GM12878 (cell line): ENCODE measurements around the gene LTBP4. TPM values are rescaled to one million over a fixed set of nuclear protein-coding genes. Genes with fewer than 3 reads are reported as not detected.

Source experiments
- BMI1 ChIP-seq: fragments of 450-650 bp; IDR thresholded peaks from 2 replicates; pipeline ENCODE4 v1.6.1; 2016; ENCODE audit warnings: mild to moderate bottlenecking, moderate library complexity, borderline replicate concordance
- CHD1 ChIP-seq: IDR thresholded peaks from 2 replicates; pipeline ENCODE4 v1.6.1; 2012; ENCODE audit warnings: low read depth, low read length, improper control_type of control experiment
- FOS ChIP-seq: IDR thresholded peaks from 3 replicates; pipeline ENCODE4 v1.6.1; 2011; ENCODE audit warnings: borderline replicate concordance; ENCODE audit not compliant: insufficient read length; ENCODE audit errors: extremely low read depth
- GATAD2B ChIP-seq: fragments of 450-650 bp; conservative IDR thresholded peaks from 2 replicates; pipeline ENCODE4 v1.6.1; 2017; ENCODE audit warnings: low read depth, mild to moderate bottlenecking, moderate library complexity
- IKZF2 ChIP-seq, 2 experiments: fragments of 450-650 bp; IDR thresholded peaks; 2 replicates each; pipeline ENCODE4 v1.6.1; 2017; ENCODE audit warnings: mild to moderate bottlenecking in 2 of 2, moderate library complexity in 2 of 2
- NBN ChIP-seq: fragments of 450-650 bp; IDR thresholded peaks from 2 replicates; pipeline ENCODE4 v1.6.1; 2016
- NR2F1 ChIP-seq: fragments of 450-650 bp; conservative IDR thresholded peaks from 2 replicates; pipeline ENCODE4 v1.6.1; 2017; ENCODE audit warnings: mild to moderate bottlenecking
- PAX5 ChIP-seq: IDR thresholded peaks from 2 replicates; pipeline ENCODE4 v1.6.1; 2011; ENCODE audit warnings: low read depth, low read length, borderline replicate concordance
- POU2F2 ChIP-seq: IDR thresholded peaks from 3 replicates; pipeline ENCODE4 v1.6.1; 2011; ENCODE audit warnings: low read depth, mild to moderate bottlenecking, low read length, borderline replicate concordance
- SIN3A ChIP-seq: IDR thresholded peaks from 2 replicates; pipeline ENCODE4 v1.6.1; 2012; ENCODE audit warnings: low read depth, low read length, improper control_type of control experiment
- SMAD1 ChIP-seq: fragments of 450-650 bp; IDR thresholded peaks from 2 replicates; pipeline ENCODE4 v1.6.1; 2018; ENCODE audit warnings: mild to moderate bottlenecking, low read depth; ENCODE audit not compliant: partially characterized antibody
- STAT3 ChIP-seq: IDR thresholded peaks from 2 replicates; pipeline ENCODE4 v1.6.1; 2011; ENCODE audit warnings: low read depth, low read length, improper control_type of control experiment
- TAF1 ChIP-seq: IDR thresholded peaks from 2 replicates; pipeline ENCODE4 v1.6.1; 2011; ENCODE audit warnings: mild to moderate bottlenecking, low read depth, low read length, borderline replicate concordance
- TCF12 ChIP-seq: IDR thresholded peaks from 2 replicates; pipeline ENCODE4 v1.6.1; 2011; ENCODE audit warnings: low read depth, mild to moderate bottlenecking, low read length
- TCF3 ChIP-seq: IDR thresholded peaks from 2 replicates; pipeline ENCODE4 v1.6.1; 2012; ENCODE audit warnings: low read depth, mild to moderate bottlenecking, low read length, borderline replicate concordance; ENCODE audit not compliant: insufficient read depth
- WRNIP1 ChIP-seq: IDR thresholded peaks from 2 replicates; pipeline ENCODE4 v1.6.1; 2011; ENCODE audit warnings: low read depth, low read length, improper control_type of control experiment, borderline replicate concordance
- ZBED1 ChIP-seq: IDR thresholded peaks from 2 replicates; pipeline ENCODE4 v1.6.1; 2016; ENCODE audit warnings: borderline replicate concordance
- ZSCAN29 ChIP-seq: fragments of 450-650 bp; IDR thresholded peaks from 2 replicates; pipeline ENCODE4 v1.6.1; 2017; ENCODE audit warnings: mild to moderate bottlenecking, moderate library complexity
- ZZZ3 ChIP-seq: IDR thresholded peaks from 2 replicates; pipeline ENCODE4 v1.6.1; 2011; ENCODE audit warnings: low read depth; ENCODE audit not compliant: control insufficient read depth, insufficient read length
- polyA plus RNA-seq, 11 experiments: library from polyadenylated mRNA; depleted of rRNA in 4 of 11; unstranded in 6 of 11; stranded (reverse) in 5 of 11; fragments of >200 nt; fragmentation: Nextera tagmentation in 4 of 11; fragmentation: Illumina TruSeq in 1 of 11; extraction: Ambion mirVana in 4 of 11; extraction: Trizol in 1 of 11; gene quantifications; 1 replicate in 1 of 11; 2 replicates in 10 of 11; pipeline versions ENCODE4 v1.2.1 to v1.2.3, GENCODE V29; 2011 to 2016; ENCODE audit warnings: inconsistent platforms in 2 of 11, missing spikeins in 2 of 11, low read depth in 1 of 11
- total RNA-seq, 4 experiments: library from RNA; depleted of rRNA in 3 of 4; stranded (reverse); fragments of >200 nt in 3 of 4; fragmentation: Illumina TruSeq in 1 of 4; extraction: Trizol in 1 of 4; gene quantifications; 2 replicates each; pipeline versions ENCODE4 v1.2.1 to v1.2.3, GENCODE V29; 2013 to 2021
- TF ChIP-seq, protein P1 (sequence below): IDR thresholded peaks from 2 replicates; pipeline ENCODE4 v1.6.1; 2011; ENCODE audit warnings: borderline replicate concordance, low read depth, mild to moderate bottlenecking, moderate library complexity, low read length; ENCODE audit not compliant: insufficient read depth, poor library complexity, severe bottlenecking
- TF ChIP-seq, protein P2 (sequence below): IDR thresholded peaks from 2 replicates; pipeline ENCODE4 v1.6.1; 2011; ENCODE audit warnings: mild to moderate bottlenecking, low read depth, low read length, moderate library complexity; ENCODE audit not compliant: insufficient replicate concordance
- TF ChIP-seq, protein P3 (sequence below), 3 experiments: IDR thresholded peaks in 2 of 3; conservative IDR thresholded peaks in 1 of 3; 2 replicates each; pipeline ENCODE4 v1.5.1; 2011; ENCODE audit warnings: low read depth in 3 of 3, low read length in 3 of 3, mild to moderate bottlenecking in 3 of 3, control low read depth in 2 of 3, moderate library complexity in 2 of 3, inconsistent platforms in 1 of 3, mixed read lengths in 1 of 3; ENCODE audit not compliant: control insufficient read depth in 2 of 3, insufficient read depth in 1 of 3; ENCODE audit errors: extremely low read depth in 1 of 3
- TF ChIP-seq, protein P4 (sequence below): fragments of 450-650 bp; conservative IDR thresholded peaks from 2 replicates; pipeline ENCODE4 v1.6.1; 2017; ENCODE audit warnings: mild to moderate bottlenecking, moderate library complexity

The LTBP4 gene
- total and polyA plus RNA-seq, 10 of the 15 experiments (the other 5 are each of a cell fraction or from before 2014, with no cell fraction given): 0.09 to 34.6 (median 8.5) TPM; not detected in 1

DNA sequence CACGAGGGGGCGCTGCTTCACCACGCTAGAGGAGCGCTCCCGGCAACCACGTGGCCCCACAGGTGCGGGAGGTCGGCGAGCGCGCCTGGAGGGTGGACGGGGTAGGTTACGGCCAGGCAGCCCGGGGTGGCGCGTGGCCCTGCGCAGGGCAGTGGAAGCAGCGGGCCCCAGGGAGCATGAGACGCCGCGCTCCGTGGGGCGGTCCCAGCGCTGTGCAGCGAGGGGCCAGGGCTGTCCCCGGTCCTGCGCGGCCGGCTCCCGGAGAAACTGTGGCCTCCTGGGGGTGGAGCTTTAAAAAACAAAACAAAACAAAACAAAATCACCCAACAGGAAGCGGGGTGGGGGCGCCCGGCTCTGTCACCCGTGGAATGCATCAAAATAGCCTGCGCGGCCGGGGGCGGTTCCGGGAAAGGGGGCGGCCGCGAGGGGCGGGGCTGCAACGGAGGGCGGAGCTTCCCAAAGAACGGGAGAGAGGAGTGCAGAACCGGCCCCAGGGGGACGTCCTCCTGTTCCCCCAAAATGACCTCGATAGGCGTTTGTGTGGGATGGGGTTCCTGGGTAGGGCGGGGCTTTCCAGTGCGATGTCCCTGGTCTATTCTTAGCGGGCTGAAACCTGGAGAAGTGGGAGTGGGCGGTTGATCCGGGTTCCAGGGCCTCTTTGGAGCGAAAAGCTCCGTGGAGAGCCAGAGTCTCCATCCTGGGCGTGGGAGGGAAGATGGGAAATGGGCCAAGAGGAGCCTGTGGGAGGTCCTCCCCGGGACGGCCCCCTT lies 61.9 kb downstream of the LTBP4 start (continued):
- TF ChIP-seq TCF3 (peak; percentile 96), SIN3A (no peak), GATAD2B (peak; percentile 83), CHD1 (no peak), BMI1 (no peak), ZZZ3 (no peak), NBN (peak; percentile 27; the same call in 1 of the 2 replicates), POU2F2 (peak; percentile 30; the same call in 1 of the 3 replicates), TCF12 (peak; percentile 69; the same call in 1 of the 2 replicates), PAX5 (0 out of 2 replicates have a peak, but pooled peaks have one; percentile 9), IKZF2 (IDR thresholded peaks at IDR 0.05) (no peak), STAT3 (no peak), TAF1 (no peak), WRNIP1 (no peak), FOS (no peak), NR2F1 (peak; percentile 75), SMAD1 (no peak), ZBED1 (no peak), ZSCAN29 (no peak)
- TF ChIP-seq, protein P1, sequence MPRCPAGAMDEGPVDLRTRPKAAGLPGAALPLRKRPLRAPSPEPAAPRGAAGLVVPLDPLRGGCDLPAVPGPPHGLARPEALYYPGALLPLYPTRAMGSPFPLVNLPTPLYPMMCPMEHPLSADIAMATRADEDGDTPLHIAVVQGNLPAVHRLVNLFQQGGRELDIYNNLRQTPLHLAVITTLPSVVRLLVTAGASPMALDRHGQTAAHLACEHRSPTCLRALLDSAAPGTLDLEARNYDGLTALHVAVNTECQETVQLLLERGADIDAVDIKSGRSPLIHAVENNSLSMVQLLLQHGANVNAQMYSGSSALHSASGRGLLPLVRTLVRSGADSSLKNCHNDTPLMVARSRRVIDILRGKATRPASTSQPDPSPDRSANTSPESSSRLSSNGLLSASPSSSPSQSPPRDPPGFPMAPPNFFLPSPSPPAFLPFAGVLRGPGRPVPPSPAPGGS: no peak
- TF ChIP-seq, protein P2, sequence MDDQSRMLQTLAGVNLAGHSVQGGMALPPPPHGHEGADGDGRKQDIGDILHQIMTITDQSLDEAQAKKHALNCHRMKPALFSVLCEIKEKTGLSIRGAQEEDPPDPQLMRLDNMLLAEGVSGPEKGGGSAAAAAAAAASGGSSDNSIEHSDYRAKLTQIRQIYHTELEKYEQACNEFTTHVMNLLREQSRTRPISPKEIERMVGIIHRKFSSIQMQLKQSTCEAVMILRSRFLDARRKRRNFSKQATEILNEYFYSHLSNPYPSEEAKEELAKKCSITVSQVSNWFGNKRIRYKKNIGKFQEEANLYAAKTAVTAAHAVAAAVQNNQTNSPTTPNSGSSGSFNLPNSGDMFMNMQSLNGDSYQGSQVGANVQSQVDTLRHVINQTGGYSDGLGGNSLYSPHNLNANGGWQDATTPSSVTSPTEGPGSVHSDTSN: no peak
- TF ChIP-seq, protein P3, sequence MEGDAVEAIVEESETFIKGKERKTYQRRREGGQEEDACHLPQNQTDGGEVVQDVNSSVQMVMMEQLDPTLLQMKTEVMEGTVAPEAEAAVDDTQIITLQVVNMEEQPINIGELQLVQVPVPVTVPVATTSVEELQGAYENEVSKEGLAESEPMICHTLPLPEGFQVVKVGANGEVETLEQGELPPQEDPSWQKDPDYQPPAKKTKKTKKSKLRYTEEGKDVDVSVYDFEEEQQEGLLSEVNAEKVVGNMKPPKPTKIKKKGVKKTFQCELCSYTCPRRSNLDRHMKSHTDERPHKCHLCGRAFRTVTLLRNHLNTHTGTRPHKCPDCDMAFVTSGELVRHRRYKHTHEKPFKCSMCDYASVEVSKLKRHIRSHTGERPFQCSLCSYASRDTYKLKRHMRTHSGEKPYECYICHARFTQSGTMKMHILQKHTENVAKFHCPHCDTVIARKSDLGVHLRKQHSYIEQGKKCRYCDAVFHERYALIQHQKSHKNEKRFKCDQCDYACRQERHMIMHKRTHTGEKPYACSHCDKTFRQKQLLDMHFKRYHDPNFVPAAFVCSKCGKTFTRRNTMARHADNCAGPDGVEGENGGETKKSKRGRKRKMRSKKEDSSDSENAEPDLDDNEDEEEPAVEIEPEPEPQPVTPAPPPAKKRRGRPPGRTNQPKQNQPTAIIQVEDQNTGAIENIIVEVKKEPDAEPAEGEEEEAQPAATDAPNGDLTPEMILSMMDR (IDR thresholded peaks at IDR 0.05 in 2 of 3, conservative IDR thresholded peaks at IDR 0.05 in 1 of 3; ENCODE audit: control insufficient read depth in 2 of 3, extremely low read depth in 1 of 3, insufficient read depth in 1 of 3, low read depth in 3 of 3, low read length in 3 of 3): peak in 2 of 3 experiments; percentile 94 to 95; a peak in 5 of 6 replicates
- TF ChIP-seq, protein P4, sequence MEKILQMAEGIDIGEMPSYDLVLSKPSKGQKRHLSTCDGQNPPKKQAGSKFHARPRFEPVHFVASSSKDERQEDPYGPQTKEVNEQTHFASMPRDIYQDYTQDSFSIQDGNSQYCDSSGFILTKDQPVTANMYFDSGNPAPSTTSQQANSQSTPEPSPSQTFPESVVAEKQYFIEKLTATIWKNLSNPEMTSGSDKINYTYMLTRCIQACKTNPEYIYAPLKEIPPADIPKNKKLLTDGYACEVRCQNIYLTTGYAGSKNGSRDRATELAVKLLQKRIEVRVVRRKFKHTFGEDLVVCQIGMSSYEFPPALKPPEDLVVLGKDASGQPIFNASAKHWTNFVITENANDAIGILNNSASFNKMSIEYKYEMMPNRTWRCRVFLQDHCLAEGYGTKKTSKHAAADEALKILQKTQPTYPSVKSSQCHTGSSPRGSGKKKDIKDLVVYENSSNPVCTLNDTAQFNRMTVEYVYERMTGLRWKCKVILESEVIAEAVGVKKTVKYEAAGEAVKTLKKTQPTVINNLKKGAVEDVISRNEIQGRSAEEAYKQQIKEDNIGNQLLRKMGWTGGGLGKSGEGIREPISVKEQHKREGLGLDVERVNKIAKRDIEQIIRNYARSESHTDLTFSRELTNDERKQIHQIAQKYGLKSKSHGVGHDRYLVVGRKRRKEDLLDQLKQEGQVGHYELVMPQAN: peak; percentile 97
